Measurements from ENCODE around the gene STK39.

DNA sequence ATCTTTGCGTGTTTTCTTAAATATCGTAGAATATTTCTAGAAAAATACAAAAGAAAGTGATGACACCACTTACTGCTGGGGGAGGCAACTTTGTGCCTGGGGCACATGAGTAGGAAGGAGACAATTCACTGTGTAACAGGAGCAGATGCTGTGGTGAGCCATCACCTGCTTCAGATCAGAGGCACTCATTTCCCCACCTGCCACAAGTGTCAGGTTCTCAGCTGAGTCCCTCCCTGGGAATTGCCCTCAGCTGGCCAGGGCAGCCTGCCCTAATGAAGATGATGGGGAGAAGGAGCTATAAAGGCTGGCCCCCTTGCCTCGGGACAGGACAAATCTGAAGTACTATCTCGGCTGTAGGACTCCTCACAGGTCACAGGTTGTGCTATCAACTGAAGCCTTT is 322.8 kb downstream of the STK39 start:
- TF ChIP-seq, protein P1, sequence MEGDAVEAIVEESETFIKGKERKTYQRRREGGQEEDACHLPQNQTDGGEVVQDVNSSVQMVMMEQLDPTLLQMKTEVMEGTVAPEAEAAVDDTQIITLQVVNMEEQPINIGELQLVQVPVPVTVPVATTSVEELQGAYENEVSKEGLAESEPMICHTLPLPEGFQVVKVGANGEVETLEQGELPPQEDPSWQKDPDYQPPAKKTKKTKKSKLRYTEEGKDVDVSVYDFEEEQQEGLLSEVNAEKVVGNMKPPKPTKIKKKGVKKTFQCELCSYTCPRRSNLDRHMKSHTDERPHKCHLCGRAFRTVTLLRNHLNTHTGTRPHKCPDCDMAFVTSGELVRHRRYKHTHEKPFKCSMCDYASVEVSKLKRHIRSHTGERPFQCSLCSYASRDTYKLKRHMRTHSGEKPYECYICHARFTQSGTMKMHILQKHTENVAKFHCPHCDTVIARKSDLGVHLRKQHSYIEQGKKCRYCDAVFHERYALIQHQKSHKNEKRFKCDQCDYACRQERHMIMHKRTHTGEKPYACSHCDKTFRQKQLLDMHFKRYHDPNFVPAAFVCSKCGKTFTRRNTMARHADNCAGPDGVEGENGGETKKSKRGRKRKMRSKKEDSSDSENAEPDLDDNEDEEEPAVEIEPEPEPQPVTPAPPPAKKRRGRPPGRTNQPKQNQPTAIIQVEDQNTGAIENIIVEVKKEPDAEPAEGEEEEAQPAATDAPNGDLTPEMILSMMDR (IDR thresholded peaks at IDR 0.05): no peak
- no peak for TF ChIP-seq POLR2A (IDR thresholded peaks at IDR 0.05)

All from lower leg skin (tissue), 3 donors.